ENCODE measurements around the gene SMIM9.

DNA sequence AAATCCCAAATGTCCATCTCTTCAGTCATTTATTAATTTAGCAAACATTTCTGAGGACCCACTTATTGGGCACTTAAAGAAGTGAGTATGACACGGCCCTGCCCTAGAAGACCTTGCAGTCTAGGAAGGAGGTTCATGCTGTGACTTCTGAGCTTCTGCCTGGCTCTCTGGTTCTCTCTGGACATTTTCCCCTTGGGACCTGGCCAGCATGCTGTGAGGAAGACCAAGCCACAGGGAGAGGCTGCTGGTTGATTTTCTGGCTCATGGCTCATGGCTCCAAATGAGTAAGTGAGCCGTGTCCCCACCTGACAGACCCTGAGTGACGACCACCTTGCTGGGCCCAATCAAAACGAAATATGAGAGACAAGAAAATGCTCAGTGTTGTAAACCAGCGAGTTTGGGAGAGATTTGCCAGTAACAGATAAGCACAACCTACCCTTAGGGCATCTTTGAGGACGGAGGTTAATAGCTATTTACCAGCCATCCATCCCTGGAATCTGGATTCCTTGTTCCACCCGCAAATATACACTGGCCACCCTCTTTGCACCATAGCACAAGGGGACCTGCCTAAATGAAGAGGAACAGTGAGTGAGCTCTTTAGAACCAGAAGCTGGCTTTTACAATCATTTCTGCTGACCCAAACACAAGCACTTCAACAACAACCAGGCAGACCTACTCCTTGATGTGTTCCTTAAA, 30.1 kb downstream of the SMIM9 start:
- TF ChIP-seq, protein P1, sequence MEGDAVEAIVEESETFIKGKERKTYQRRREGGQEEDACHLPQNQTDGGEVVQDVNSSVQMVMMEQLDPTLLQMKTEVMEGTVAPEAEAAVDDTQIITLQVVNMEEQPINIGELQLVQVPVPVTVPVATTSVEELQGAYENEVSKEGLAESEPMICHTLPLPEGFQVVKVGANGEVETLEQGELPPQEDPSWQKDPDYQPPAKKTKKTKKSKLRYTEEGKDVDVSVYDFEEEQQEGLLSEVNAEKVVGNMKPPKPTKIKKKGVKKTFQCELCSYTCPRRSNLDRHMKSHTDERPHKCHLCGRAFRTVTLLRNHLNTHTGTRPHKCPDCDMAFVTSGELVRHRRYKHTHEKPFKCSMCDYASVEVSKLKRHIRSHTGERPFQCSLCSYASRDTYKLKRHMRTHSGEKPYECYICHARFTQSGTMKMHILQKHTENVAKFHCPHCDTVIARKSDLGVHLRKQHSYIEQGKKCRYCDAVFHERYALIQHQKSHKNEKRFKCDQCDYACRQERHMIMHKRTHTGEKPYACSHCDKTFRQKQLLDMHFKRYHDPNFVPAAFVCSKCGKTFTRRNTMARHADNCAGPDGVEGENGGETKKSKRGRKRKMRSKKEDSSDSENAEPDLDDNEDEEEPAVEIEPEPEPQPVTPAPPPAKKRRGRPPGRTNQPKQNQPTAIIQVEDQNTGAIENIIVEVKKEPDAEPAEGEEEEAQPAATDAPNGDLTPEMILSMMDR (optimal IDR thresholded peaks at IDR 0.05 in 1 of 3, IDR thresholded peaks at IDR 0.05 in 1 of 3, conservative IDR thresholded peaks at IDR 0.05 in 1 of 3; ENCODE audit: extremely low read depth in 1 of 3, insufficient read depth in 2 of 3, low read length in 3 of 3) = no peak
- TF ChIP-seq EZH2 (IDR thresholded peaks at IDR 0.05; ENCODE audit: low read length) = no peak
